HG03378 (cell line): ENCODE measurements around the gene SCN5A.

ENCODE experiments used
- ATAC-seq: cut with Tn5 transposase; IDR thresholded peaks from one replicate; pipeline ENCODE4 v1.9.1; 2021; ENCODE audit warnings: mild to moderate bottlenecking, moderate library complexity; ENCODE audit not compliant: unreplicated experiment

SCN5A gene

GRCh38 chr3:38603731-38604131 is 45.8 kb downstream of the SCN5A start:
- ATAC-seq = no peak

GRCh38 chr3:38602576-38603250 is 46.8 kb downstream of the SCN5A start:
- no peak for ATAC-seq

GRCh38 chr3:38601956-38602550 is 47.4 kb downstream of the SCN5A start:
- no peak for ATAC-seq

GRCh38 chr3:38600551-38600950 is 48.9 kb downstream of the SCN5A start:
- ATAC-seq = no peak

- ATAC-seq = no peak
These were observed 49.6 kb downstream of the SCN5A start for GRCh38 chr3:38599886-38600285.

GRCh38 chr3:38598791-38599190 is 50.7 kb downstream of the SCN5A start:
- no peak for ATAC-seq

GRCh38 chr3:38597502-38598060 is 51.9 kb downstream of the SCN5A start:
- ATAC-seq = no peak

- ATAC-seq = no peak
These were observed 54.1 kb downstream of the SCN5A start for GRCh38 chr3:38595393-38595792.

GRCh38 chr3:38590521-38590920 is 59.0 kb downstream of the SCN5A start:
- ATAC-seq = no peak

- no peak for ATAC-seq
These were observed 60.2 kb downstream of the SCN5A start for GRCh38 chr3:38588995-38589937.

- ATAC-seq = no peak
These were observed 61.0 kb downstream of the SCN5A start for GRCh38 chr3:38588371-38588971.

- no peak for ATAC-seq
These were observed 61.8 kb downstream of the SCN5A start for GRCh38 chr3:38587548-38588131.

- no peak for ATAC-seq
These were observed 62.7 kb downstream of the SCN5A start for GRCh38 chr3:38586546-38587520.

GRCh38 chr3:38585791-38586420 is 63.6 kb downstream of the SCN5A start:
- no peak for ATAC-seq

- no peak for ATAC-seq
These were observed 65.8 kb downstream of the SCN5A start for GRCh38 chr3:38583688-38584087.

GRCh38 chr3:38582941-38583645 is 66.4 kb downstream of the SCN5A start:
- ATAC-seq = no peak

GRCh38 chr3:38582316-38582715 is 67.2 kb downstream of the SCN5A start:
- ATAC-seq = no peak

GRCh38 chr3:38581774-38582173 is 67.7 kb downstream of the SCN5A start:
- no peak for ATAC-seq
